22Rv1 (cell line): ENCODE data around the gene RALY.

Experiments
- H3K27ac ChIP-seq: fragments of 450-650 bp; 2 replicates; pipeline ENCODE4 v1.5.1; 2017
- CTCF ChIP-seq: fragments of 450-650 bp; IDR thresholded peaks from 2 replicates; pipeline ENCODE4 v1.5.1; 2017; ENCODE audit warnings: mild to moderate bottlenecking
- ZFX ChIP-seq: fragments of 450-650 bp; IDR thresholded peaks from 2 replicates; pipeline ENCODE4 v1.6.1; 2017; ENCODE audit warnings: antibody characterized with exemption, borderline replicate concordance

The RALY gene

DNA sequence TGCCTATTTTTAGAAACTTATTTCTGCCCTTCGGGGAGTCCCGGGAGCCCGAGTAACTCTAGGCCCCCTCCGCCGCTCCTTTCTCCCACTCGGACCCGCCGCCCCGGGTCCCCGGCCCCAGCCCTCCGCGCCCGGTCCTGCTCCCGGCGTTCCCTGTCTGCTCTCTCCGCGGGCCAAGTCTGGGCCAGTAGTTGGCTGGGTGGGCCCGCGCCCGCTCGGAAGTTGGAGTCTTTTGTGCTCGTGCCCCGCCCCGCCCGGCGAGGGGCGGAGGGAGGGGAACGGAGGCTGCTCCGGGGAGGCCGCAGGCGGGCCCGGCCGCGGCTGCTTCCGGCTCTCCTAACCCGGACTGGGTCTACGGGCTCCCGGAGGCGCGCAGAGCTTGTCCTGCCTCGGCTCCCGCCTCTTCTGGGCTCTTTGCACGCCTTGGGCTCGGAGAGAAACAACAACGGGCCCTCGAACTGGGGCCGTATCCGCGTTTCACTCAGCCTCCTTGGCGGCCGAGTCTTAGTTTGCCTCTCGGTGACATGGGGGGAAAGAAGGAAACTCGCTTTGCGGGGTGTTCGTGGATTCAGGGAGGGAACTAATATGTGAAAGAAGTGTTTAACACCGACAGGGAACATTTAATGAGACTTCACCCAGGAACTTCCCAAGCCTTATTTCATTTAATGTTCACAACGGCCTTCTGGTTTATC lies 657 bp downstream of the RALY start:
- no peak for TF ChIP-seq ZFX
- no peak for TF ChIP-seq CTCF
- H3K27ac ChIP-seq: peak overlapping the region; percentile 97

DNA sequence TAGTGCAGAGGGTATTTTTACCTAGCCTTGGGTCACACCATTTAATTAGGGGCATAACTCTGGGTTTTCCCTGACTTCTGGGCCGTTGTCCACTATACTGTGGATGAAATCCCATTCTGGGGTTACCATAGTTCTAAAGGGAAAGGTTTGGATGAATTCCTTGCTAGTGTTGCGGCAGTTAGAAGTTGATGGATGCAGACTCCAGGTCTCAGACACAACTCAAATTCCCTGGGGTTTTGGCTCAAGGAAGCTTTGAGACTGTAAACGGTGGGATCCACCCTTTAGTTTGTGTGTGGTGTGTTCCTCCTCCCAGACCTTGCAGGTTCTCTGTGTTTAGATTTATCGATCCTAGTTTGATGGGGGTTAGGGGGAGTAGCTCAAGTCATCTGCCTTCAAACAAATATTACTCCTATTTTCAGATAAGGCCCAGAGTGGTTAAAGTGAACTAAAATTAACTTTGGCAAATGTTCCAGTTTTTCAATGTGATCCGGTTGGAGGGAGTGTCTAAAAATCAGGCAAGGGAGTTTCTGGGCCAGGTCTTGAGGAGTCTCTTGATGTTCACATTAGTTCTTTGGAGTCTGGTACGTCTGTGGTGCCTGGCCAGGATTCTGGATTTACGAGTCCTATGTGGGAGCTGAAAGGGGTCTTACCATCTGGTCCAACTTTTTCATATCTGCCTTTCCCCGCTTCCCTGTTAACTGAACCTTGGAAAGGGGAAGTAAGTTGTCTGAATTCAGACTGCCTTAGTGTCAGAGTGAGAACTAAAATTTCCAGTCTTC lies 1.5 kb downstream of the RALY start:
- TF ChIP-seq ZFX: no peak
- TF ChIP-seq CTCF: no peak
- H3K27ac ChIP-seq: peak overlapping the region; percentile 97

GRCh38 chr20:33999025-33999649 lies 5.4 kb downstream of the RALY start:
- TF ChIP-seq ZFX (no peak), CTCF (no peak)
- H3K27ac ChIP-seq: no peak overlapping the region

DNA sequence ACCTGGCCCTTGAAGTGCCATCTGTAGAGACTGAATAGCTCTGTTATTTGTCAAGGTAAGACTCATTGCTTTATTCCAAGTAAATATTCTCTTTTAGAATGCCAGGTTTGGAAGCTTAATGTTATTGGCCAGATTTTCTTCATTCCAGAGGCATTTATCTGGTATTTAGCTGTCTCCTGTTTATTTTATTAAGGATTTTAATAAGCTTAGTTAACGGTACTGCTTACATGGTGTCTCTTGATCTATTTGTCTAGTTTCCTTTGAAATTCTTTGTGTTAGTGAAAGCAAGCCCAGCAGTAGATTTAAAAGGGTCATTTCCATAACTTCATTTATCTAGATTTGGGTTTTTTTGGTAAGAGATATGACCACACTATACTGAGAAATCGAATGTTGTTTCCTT lies 7.7 kb downstream of the RALY start:
- TF ChIP-seq ZFX (no peak), CTCF (no peak)
- H3K27ac ChIP-seq: no peak overlapping the region

DNA sequence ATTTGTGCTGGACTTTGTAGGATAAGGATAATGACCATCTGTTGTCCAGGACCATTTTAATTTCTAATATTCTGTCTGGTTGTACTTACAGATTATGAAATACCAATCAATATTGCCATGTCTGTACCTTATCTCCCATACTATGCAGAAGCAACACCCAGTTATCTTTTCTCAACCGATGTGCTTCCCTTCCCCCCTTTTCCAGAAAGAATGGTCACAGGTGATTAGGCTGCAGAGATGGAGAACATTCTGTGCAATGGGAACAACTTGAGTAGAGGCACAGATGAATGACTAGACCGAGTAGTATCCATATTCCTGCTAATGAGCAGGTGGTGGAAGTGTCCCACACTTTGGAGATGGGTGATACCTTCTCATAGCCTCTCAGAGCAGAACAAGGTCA lies 10.5 kb downstream of the RALY start:
- no peak overlapping the region for H3K27ac ChIP-seq
- TF ChIP-seq CTCF (no peak), ZFX (no peak)

DNA sequence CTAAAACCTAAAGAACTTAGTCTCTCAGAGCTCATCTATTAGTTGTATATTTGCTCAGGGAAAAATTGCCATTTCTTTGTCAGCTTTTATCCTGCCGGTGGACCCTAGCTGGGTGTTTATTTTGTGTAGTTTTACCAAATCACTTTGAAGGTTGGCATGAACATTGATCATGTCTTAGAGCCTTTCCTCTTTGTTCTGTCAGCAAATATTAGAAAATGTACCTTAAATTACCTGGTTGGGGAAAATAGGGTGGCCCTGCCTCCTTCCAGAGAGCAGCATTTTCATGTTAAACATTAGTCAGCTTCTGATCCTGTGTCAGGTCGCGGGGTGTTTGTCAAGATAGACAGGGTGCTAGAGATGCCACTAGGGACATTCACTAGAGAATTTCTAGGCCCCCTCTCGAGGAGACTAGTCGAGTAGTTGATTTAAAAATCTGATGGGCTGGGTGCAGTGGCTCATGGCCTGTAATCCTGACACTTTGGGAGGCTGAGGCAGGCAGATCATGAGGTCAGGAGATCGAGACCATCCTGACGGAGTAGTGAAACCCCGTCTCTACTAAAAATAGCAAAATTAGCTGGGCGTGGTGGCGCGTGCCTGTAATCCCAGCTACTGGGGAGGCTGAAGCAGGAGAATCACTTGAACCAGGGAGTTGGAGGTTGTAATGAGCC lies 11.2 kb downstream of the RALY start:
- TF ChIP-seq CTCF (no peak), ZFX (no peak)
- H3K27ac ChIP-seq: no peak overlapping the region
